NCI-H2196 (cell line): ENCODE data around the gene PLCG2.
"Not testable (repeated sequence)": the region's sequence is repeated elsewhere in the genome, so short reads cannot be mapped to it uniquely, and the experiment has no call there.

Experiments used
- DNase-seq: peaks from one replicate; lab custom pipeline; 2025; ENCODE audit not compliant: unreplicated experiment; lab: John Stamatoyannopoulos, UW

Gene PLCG2

GRCh38 chr16:81786868-81787267, 7.8 kb downstream of the PLCG2 start:
- no peak for DNase-seq

GRCh38 chr16:81787659-81788058, 8.6 kb downstream of the PLCG2 start:
- no peak for DNase-seq

- no peak for DNase-seq
These were observed 11.2 kb downstream of the PLCG2 start for GRCh38 chr16:81790277-81790676.

- no peak for DNase-seq
These were observed 11.8 kb downstream of the PLCG2 start for GRCh38 chr16:81790830-81791435.

- no peak for DNase-seq
These were observed 13.7 kb downstream of the PLCG2 start for GRCh38 chr16:81792828-81793227.

- no peak for DNase-seq
These were observed 16.1 kb downstream of the PLCG2 start for GRCh38 chr16:81795193-81795592.

GRCh38 chr16:81796035-81796434, 16.9 kb downstream of the PLCG2 start:
- DNase-seq = no peak

GRCh38 chr16:81796583-81797346, 17.7 kb downstream of the PLCG2 start:
- DNase-seq = no peak

- DNase-seq = no peak
These were observed 18.4 kb downstream of the PLCG2 start for GRCh38 chr16:81797443-81797842.

- DNase-seq = no peak
These were observed 19.4 kb downstream of the PLCG2 start for GRCh38 chr16:81798311-81799137.

GRCh38 chr16:81799138-81799504, 20.0 kb downstream of the PLCG2 start:
- DNase-seq = no peak

- not testable (repeated sequence) for DNase-seq
These were observed 22.6 kb downstream of the PLCG2 start for GRCh38 chr16:81801724-81802123.

- no peak for DNase-seq
These were observed 24.2 kb downstream of the PLCG2 start for GRCh38 chr16:81803332-81803731.

- no peak for DNase-seq
These were observed 25.1 kb downstream of the PLCG2 start for GRCh38 chr16:81804134-81804610.

- no peak for DNase-seq
These were observed 27.6 kb downstream of the PLCG2 start for GRCh38 chr16:81806696-81807095.

- no peak for DNase-seq
These were observed 28.8 kb downstream of the PLCG2 start for GRCh38 chr16:81807767-81808358.

GRCh38 chr16:81808933-81809480, 29.9 kb downstream of the PLCG2 start:
- no peak for DNase-seq

GRCh38 chr16:81809567-81809966, 30.5 kb downstream of the PLCG2 start:
- no peak for DNase-seq

- DNase-seq = no peak
These were observed 31.3 kb downstream of the PLCG2 start for GRCh38 chr16:81810361-81810760.

GRCh38 chr16:81810894-81811538, 31.9 kb downstream of the PLCG2 start:
- DNase-seq = no peak

GRCh38 chr16:81813648-81814047, 34.6 kb downstream of the PLCG2 start:
- no peak for DNase-seq
